Right lobe of liver (tissue), 6 donors: ENCODE data around the gene TMEM123. TPM values are rescaled to one million over a fixed set of nuclear protein-coding genes. Genes with fewer than 3 reads are reported as not detected.
"Not testable (repeated sequence)": the region's sequence is repeated elsewhere in the genome, so short reads cannot be mapped to it uniquely, and the experiment has no call there.

ENCODE experiments used
- ATAC-seq, 4 donors: fragments of 200-7000 bp; cut with Tn5 transposase; one replicate each; pipeline ENCODE4 v1.9.1; 2020; ENCODE audit warnings: mild to moderate bottlenecking in 4 of 4, moderate library complexity in 4 of 4
- DNase-seq, 3 donors: peaks; one replicate each; pipeline ENCODE4 v3.0.0-alpha.2; 2020
- H3K27ac ChIP-seq, 3 donors: fragments of 200-600 bp; one replicate each; pipeline ENCODE4 v1.8.0; 2022
- H3K27me3 ChIP-seq, 2 donors: fragments of 200-600 bp; one replicate each; pipeline ENCODE4 v1.8.0; 2022
- H3K36me3 ChIP-seq, 4 donors: fragments of 200-600 bp; sonication (generic) in 1 of 4; one replicate each; pipeline versions ENCODE4 v1.5.1 to v1.8.0; 2017 to 2022; ENCODE audit warnings: control low read depth in 1 of 4
- H3K4me1 ChIP-seq, 4 donors: fragments of 200-600 bp; sonication (generic) in 1 of 4; one replicate each; pipeline versions ENCODE4 v1.5.1 to v1.8.0; 2017 to 2022; ENCODE audit warnings: control low read depth in 1 of 4
- H3K4me3 ChIP-seq, 3 donors: fragments of 200-600 bp; one replicate each; pipeline ENCODE4 v1.8.0; 2022
- H3K9me3 ChIP-seq, 4 donors: fragments of 200-600 bp; sonication (generic) in 1 of 4; one replicate each; pipeline versions ENCODE4 v1.5.1 to v1.8.0; 2017 to 2022; ENCODE audit warnings: control low read depth in 1 of 4
- POLR2A ChIP-seq: fragments of 450-650 bp; IDR thresholded peaks from one replicate; pipeline ENCODE4 v1.6.1; 2017; ENCODE audit warnings: antibody characterized with exemption, mild to moderate bottlenecking
- WGBS: methylation state at CpG from one replicate; pipeline ENCODE4 v1.1.6; 2018; ENCODE audit warnings: low coverage, low lambda C conversion rate; ENCODE audit not compliant: insufficient coverage; ENCODE audit errors: missing lambda C conversion rate; 5-methylcytosine and 5-hydroxymethylcytosine counted together
- intact Hi-C, 2 donors: fragments of 100-400 bp; cut with DNase I; formaldehyde crosslinking; loops; one replicate each; pipeline versions ENCODE4 v1.11.2 to v1.14.1; 2022
- total RNA-seq, 6 experiments: library from RNA; depleted of rRNA in 2 of 6; stranded (reverse); fragments of >200 nt in 2 of 6; fragmentation: NEBNext Ultra II Directional in 3 of 6; extraction: Animal tissue kit (Norgen Biotek cat#: 25700) in 3 of 6; gene quantifications; one replicate each; pipeline versions ENCODE4 v1.1.0 to v1.2.4, GENCODE V29; 2016 to 2023
- TF ChIP-seq, protein P1 (sequence below), 4 donors: fragments of 200-600 bp in 3 of 4; fragments of 450-650 bp in 1 of 4; IDR thresholded peaks; one replicate each; pipeline versions ENCODE4 v1.5.1 to v1.8.0; 2016 to 2022; ENCODE audit warnings: antibody characterized with exemption in 4 of 4, mild to moderate bottlenecking in 2 of 4
- donor health status: DM: no; HTN: yes; CAD: no.
- donor health status: DM: no; HTN: no; CAD: no.
- donor health status: DM: no; HTN: no; CAD: no.
- donor health status: DM: no; HTN: yes; CAD: no.
- donor health status: DM: no; HTN: yes; CAD: no.

The TMEM123 gene
- total RNA-seq, 6 experiments from 2014 or later = 173 to 557 (median 229) TPM

DNA sequence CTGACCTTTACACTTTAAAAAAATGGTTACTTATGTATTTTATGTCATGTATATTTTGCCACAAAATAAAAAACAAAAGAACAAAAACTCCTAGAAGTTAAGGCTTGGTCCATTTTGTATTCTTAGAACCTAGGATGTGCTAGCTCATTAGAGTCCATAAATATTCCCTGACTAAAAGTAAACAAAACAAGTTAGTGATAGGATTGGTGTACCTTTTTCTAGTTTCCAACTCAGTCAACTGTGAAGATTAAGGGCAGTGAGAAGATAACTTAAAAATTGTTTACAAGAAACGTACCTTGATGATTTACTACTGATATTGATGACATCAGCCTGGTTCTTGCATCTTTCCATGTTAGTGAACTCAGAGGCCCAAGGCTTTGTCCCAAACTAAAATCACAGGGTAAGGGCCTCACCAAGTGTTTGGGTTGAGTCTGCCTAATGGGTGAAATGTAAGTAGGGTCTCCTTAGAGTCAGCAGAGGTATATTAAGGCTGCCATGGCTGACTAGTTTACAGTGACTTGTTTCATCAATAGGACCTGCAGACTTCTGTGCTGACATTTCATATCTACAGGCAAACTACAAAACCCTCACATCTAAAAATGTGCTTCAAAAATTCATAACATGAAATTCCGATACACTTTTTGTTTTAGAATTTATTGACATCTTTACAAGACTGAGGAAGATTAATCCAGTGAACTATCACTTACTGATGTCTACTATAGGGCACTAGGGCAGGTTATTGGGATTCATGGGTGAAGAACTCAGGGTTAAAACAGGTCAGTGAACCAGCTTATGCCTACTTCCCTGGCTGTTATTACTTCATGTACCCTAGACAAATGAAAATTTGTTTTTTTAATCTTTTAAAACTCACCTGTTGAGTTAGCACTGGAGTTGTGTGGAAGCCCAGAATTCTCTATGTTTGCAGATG, 4.4 kb downstream of the TMEM123 start:
- intact Hi-C loops = no loop called here
- Histone ChIP-seq H3K36me3 (peaks cover 0 to 15% (median 6%) of the 10 kb centered on the region in 4 donors), H3K9me3 (no peaks in the 10 kb centered on the region), H3K4me3 (no peak overlapping the region), H3K27ac (peak overlapping the region; percentile 7 to 66 (median 13)), H3K4me1 (peaks cover 0 to 34% (median 13%) of the 10 kb centered on the region in 4 donors), H3K27me3 (no peaks in the 10 kb centered on the region)
- ATAC-seq (peak; percentile 8 to 50 (median 14)), DNase-seq (no peak)
- 53% methylated on average over 2 of the region's 2 CpGs for WGBS
- TF ChIP-seq, protein P1, sequence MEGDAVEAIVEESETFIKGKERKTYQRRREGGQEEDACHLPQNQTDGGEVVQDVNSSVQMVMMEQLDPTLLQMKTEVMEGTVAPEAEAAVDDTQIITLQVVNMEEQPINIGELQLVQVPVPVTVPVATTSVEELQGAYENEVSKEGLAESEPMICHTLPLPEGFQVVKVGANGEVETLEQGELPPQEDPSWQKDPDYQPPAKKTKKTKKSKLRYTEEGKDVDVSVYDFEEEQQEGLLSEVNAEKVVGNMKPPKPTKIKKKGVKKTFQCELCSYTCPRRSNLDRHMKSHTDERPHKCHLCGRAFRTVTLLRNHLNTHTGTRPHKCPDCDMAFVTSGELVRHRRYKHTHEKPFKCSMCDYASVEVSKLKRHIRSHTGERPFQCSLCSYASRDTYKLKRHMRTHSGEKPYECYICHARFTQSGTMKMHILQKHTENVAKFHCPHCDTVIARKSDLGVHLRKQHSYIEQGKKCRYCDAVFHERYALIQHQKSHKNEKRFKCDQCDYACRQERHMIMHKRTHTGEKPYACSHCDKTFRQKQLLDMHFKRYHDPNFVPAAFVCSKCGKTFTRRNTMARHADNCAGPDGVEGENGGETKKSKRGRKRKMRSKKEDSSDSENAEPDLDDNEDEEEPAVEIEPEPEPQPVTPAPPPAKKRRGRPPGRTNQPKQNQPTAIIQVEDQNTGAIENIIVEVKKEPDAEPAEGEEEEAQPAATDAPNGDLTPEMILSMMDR (IDR thresholded peaks at IDR 0.05) = no peak
- no peak for TF ChIP-seq POLR2A

DNA sequence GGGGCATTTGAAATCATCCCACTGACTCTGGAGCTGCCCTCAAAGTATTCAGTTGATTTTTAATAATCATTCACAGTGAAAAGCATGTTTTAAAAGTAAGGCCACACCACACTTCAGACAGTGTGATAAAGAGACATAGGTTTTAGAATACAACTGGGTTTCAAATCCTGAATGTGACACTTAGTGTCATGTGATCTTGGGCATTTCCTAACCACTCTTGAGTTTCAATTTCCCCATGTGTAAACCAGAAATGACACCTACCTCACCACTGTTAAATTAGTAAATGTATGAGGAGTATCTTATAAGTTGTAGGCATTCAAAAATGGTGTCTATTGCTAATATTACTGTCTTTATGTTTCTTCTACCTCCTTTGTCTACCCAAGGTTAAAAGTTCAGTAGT, 5.4 kb downstream of the TMEM123 start:
- no peak for TF ChIP-seq POLR2A
- TF ChIP-seq, protein P1 (IDR thresholded peaks at IDR 0.05) = no peak
- no peak overlapping the region for H3K4me3 ChIP-seq
- no peaks in the 10 kb centered on the region for H3K27me3 ChIP-seq
- intact Hi-C loops = no loop called here
- peaks cover 0 to 15% (median 6%) of the 10 kb centered on the region in 4 donors for H3K36me3 ChIP-seq
- H3K9me3 ChIP-seq = no peaks in the 10 kb centered on the region
- H3K4me1 ChIP-seq = peaks cover 0 to 34% (median 13%) of the 10 kb centered on the region in 4 donors
- no peak overlapping the region for H3K27ac ChIP-seq
- DNase-seq = no peak
- ATAC-seq = peak in 1 of 4 donors; percentile 3

DNA sequence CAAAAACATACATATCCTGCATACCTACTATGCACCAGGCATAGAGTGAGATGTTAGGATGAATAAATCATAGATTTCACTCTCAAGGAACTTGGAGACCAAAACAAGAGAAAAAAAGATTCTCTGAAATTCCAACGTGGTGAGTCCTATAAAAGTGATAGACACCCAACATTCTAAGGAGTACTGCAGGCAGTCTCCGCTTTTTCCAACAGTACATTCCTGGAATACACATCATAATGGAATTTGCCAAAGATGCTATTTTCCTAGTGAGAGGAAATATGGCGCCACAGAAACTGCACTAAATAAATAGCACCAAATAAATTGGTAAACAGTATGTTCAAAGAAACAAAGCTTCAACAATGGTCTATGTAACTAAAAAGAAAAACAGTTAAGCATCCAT, 6.0 kb downstream of the TMEM123 start:
- no peaks in the 10 kb centered on the region for H3K9me3 ChIP-seq
- H3K4me3 ChIP-seq = no peak overlapping the region
- 79% methylated on average over 3 of the region's 3 CpGs for WGBS
- ATAC-seq = no peak
- intact Hi-C loops = no loop called here
- H3K4me1 ChIP-seq = peaks cover 0 to 34% (median 13%) of the 10 kb centered on the region in 4 donors
- peaks cover 0 to 15% (median 6%) of the 10 kb centered on the region in 4 donors for H3K36me3 ChIP-seq
- no peak for DNase-seq
- H3K27me3 ChIP-seq = no peaks in the 10 kb centered on the region
- no peak for TF ChIP-seq POLR2A
- TF ChIP-seq, protein P1 (IDR thresholded peaks at IDR 0.05) = no peak
- H3K27ac ChIP-seq = no peak overlapping the region

DNA sequence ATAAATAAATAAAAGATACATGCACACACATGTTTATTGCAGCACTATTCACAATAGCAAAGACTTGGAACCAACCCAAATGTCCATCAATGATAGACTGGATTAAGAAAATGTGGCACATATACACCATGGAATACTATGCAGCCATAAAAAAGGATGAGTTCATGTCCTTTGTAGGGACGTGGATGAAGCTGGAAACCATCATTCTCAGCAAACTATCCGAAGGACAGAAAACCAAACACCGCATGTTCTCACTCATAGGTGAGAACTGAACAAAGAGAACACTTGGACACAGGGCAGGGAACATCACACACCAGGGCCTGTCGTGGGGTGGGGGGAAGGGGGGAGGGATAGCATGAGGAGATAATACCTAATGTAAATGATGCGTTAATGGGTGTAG, 7.9 kb downstream of the TMEM123 start:
- H3K27ac ChIP-seq, intact Hi-C loops, ATAC-seq, H3K4me3 ChIP-seq, H3K27me3 ChIP-seq, H3K9me3 ChIP-seq, DNase-seq: not testable (repeated sequence)
- Histone ChIP-seq H3K36me3 (peaks cover 0 to 15% (median 6%) of the 10 kb centered on the region in 4 donors), H3K4me1 (peaks cover 0 to 23% (median 6%) of the 10 kb centered on the region in 4 donors)
- 94% methylated on average over 5 of the region's 5 CpGs for WGBS

DNA sequence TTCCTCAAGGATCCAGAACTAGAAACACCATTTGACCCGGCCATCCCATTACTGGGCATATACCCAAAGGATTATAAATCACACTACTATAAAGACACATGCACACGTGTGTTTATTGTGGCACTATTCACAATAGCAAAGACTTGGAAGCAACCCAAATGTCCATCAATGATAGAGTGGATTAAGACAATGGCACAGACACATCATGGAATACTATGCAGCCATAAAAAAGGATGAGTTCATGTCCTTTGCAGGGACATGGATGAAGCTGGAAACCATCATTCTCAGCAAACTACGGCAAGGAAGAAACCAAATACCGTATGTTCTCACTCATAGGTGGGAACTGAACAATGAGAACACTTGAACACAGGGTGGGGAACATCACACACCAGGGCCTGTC, 8.4 kb downstream of the TMEM123 start:
- WGBS = 96% methylated on average over 4 of the region's 4 CpGs
- H3K27ac ChIP-seq, H3K27me3 ChIP-seq, ATAC-seq, DNase-seq, H3K4me3 ChIP-seq, intact Hi-C loops, H3K9me3 ChIP-seq: not testable (repeated sequence)
- peaks cover 0 to 15% (median 6%) of the 10 kb centered on the region in 4 donors for H3K36me3 ChIP-seq
- peaks cover 0 to 18% (median 5%) of the 10 kb centered on the region in 4 donors for H3K4me1 ChIP-seq

DNA sequence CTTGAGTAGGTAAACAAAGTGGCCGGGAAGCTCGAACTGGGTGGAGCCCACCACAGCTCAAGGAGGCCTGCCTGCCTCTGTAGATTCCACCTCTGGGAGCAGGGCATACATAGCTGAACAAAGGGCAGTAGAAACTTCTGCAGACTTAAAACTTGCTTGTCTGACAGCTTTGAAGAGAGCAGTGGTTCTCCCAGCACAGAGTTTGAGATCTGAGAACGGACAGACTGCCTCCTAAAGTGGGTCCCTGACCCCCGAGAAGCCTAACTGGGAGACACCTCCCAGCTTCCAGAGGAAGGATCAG, 13.6 kb downstream of the TMEM123 start:
- H3K27ac ChIP-seq, H3K36me3 ChIP-seq, H3K4me1 ChIP-seq, H3K27me3 ChIP-seq, DNase-seq, H3K4me3 ChIP-seq, ATAC-seq, intact Hi-C loops, H3K9me3 ChIP-seq: not testable (repeated sequence)
- 83% methylated on average over 2 of the region's 4 CpGs for WGBS
